Peyer's patch (tissue), 4 donors: ENCODE measurements around the gene HAPLN2. TPM values are rescaled to one million over a fixed set of nuclear protein-coding genes. Genes with fewer than 3 reads are reported as not detected.
A peak's percentile ranks its signal among the peaks of the same experiment; 100 is the strongest.

ENCODE experiments used
- DNase-seq, 3 donors: peaks; one replicate each; pipeline ENCODE4 v3.0.0-alpha.2; 2017 to 2019
- H3K27ac ChIP-seq, 4 donors: fragments of 200-600 bp; sonication (generic); one replicate each; pipeline ENCODE4 v1.5.1; 2016 to 2019
- H3K27me3 ChIP-seq, 2 donors: fragments of 200-600 bp; sonication (generic); one replicate each; pipeline ENCODE4 v1.5.1; 2019
- H3K36me3 ChIP-seq, 3 donors: fragments of 200-600 bp; sonication (generic); one replicate each; pipeline ENCODE4 v1.5.1; 2016 to 2019
- H3K4me1 ChIP-seq, 4 donors: fragments of 200-600 bp; sonication (generic); one replicate each; pipeline ENCODE4 v1.5.1; 2016 to 2019
- H3K4me3 ChIP-seq, 4 donors: fragments of 200-600 bp; sonication (generic); 1 replicate in 3 of 4; 2 replicates in 1 of 4; pipeline ENCODE4 v1.5.1; 2016 to 2019; ENCODE audit warnings: mild to moderate bottlenecking in 1 of 4
- H3K9me3 ChIP-seq, 4 donors: fragments of 200-600 bp; sonication (generic); one replicate each; pipeline ENCODE4 v1.5.1; 2016 to 2019; ENCODE audit warnings: mild to moderate bottlenecking in 1 of 4
- POLR2A ChIP-seq, 2 donors: fragments of 450-650 bp; IDR thresholded peaks; one replicate each; pipeline ENCODE4 v1.5.1; 2017; ENCODE audit warnings: antibody characterized with exemption in 2 of 2, mild to moderate bottlenecking in 2 of 2, moderate library complexity in 2 of 2
- total RNA-seq, 4 donors: library from RNA; depleted of rRNA; stranded (reverse); fragments of >200 nt; gene quantifications; one replicate each; pipeline ENCODE4 v1.1.0, GENCODE V29; 2016
- TF ChIP-seq, protein P1 (sequence below), 6 experiments: fragments of 450-650 bp in 4 of 6; fragments of 200-600 bp in 2 of 6; sonication (generic) in 1 of 6; IDR thresholded peaks; one replicate each; pipeline ENCODE4 v1.5.1; 2017 to 2019; ENCODE audit warnings: antibody characterized with exemption in 6 of 6, mild to moderate bottlenecking in 3 of 6, moderate library complexity in 1 of 6

The HAPLN2 gene
- total RNA-seq: 1 to 10 TPM in 3 of 4 donors, not detected in 1; 1.9 to 2.2 (median 2.1) TPM

GRCh38 chr1:156618853-156619581 lies at the start of gene HAPLN2:
TSS of gene HAPLN2 (plus strand) at chr1:156619415. CDS start at chr1:156623491, 4,076 bp downstream.
- Histone ChIP-seq H3K36me3 (no peaks in the 10 kb centered on the region), H3K27ac (no peak within 1 kb of the TSS), H3K4me3 (no peak within 1 kb of the TSS), H3K4me1 (peaks cover 2 to 17% (median 4%) of the 10 kb centered on the region in 4 donors), H3K27me3 (peaks cover 0 to 7% of the 10 kb centered on the region in 2 donors), H3K9me3 (no peaks in the 10 kb centered on the region)
- TF ChIP-seq, protein P1, sequence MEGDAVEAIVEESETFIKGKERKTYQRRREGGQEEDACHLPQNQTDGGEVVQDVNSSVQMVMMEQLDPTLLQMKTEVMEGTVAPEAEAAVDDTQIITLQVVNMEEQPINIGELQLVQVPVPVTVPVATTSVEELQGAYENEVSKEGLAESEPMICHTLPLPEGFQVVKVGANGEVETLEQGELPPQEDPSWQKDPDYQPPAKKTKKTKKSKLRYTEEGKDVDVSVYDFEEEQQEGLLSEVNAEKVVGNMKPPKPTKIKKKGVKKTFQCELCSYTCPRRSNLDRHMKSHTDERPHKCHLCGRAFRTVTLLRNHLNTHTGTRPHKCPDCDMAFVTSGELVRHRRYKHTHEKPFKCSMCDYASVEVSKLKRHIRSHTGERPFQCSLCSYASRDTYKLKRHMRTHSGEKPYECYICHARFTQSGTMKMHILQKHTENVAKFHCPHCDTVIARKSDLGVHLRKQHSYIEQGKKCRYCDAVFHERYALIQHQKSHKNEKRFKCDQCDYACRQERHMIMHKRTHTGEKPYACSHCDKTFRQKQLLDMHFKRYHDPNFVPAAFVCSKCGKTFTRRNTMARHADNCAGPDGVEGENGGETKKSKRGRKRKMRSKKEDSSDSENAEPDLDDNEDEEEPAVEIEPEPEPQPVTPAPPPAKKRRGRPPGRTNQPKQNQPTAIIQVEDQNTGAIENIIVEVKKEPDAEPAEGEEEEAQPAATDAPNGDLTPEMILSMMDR (IDR thresholded peaks at IDR 0.05): peak in 3 of 6 experiments; percentile 13 to 33 (median 21)
- no peak for TF ChIP-seq POLR2A (IDR thresholded peaks at IDR 0.05)
- no peak for DNase-seq

GRCh38 chr1:156571261-156571852 lies 47.9 kb upstream of the HAPLN2 start:
- TF ChIP-seq, protein P1 (IDR thresholded peaks at IDR 0.05): no peak
- no peak for TF ChIP-seq POLR2A (IDR thresholded peaks at IDR 0.05)
- Histone ChIP-seq H3K4me1 (peaks cover 0 to 21% (median 7%) of the 10 kb centered on the region in 4 donors), H3K27ac (peak overlapping the region in 3 of 4 donors; percentile 51 to 87 (median 83)), H3K9me3 (no peaks in the 10 kb centered on the region), H3K27me3 (no peaks in the 10 kb centered on the region), H3K4me3 (peak overlapping the region in 2 of 4 donors; percentile 17 to 54), H3K36me3 (no peaks in the 10 kb centered on the region)
- no peak for DNase-seq

DNA sequence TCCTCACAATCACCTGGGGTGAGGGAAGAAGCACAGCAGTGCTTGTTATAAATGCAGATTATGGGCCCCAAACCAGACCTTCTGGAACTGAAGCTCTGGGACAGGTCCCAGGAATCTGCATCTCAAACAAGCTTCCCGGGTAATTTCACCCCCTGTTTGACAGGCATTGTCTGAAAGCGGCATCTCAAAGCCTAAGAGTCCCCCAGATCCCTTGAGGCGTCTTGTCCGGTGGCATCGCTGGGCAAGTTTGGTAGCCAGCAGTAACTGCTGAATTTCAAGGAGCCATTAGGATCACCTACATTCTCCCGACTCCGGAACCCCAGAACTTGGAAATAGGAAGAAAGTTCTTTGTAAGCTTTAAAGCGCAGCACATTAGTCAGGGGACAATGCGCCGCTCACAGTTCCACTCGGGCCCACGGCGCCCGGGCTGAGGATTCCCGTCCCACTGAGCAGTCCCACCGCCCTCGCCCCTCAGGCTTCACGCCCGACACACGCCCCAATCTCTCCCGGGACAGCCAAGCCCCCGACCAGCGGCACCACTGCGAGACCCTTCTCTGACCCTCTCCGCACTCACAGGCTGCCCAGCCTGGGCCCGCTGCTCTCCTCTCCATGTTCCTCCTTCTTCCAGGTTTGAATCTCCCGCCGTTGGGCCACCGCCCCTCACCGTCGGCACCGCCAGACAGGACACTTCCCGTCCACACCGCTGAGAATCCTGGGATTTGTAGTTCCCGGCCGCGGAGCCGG lies 47.1 kb upstream of the HAPLN2 start, which contains the start of gene IQGAP3:
Gene IQGAP3, minus strand, starts transcription at position 647 of the 744 bp plus-strand sequence. Its CDS starts 36 bp downstream, at position 611.
- TF ChIP-seq POLR2A (IDR thresholded peaks at IDR 0.05): no peak
- TF ChIP-seq, protein P1 (IDR thresholded peaks at IDR 0.05): no peak
- H3K36me3 ChIP-seq: no peaks in the 10 kb centered on the region
- H3K27ac ChIP-seq: peak within 1 kb of the TSS in 3 of 4 donors; percentile 51 to 87 (median 83)
- H3K4me3 ChIP-seq: peak within 1 kb of the TSS; percentile 24 to 54 (median 45)
- H3K27me3 ChIP-seq: no peaks in the 10 kb centered on the region
- peak; percentile 71 to 93 (median 89) for DNase-seq
- H3K9me3 ChIP-seq: no peaks in the 10 kb centered on the region
- peaks cover 0 to 21% (median 7%) of the 10 kb centered on the region in 4 donors for H3K4me1 ChIP-seq

DNA sequence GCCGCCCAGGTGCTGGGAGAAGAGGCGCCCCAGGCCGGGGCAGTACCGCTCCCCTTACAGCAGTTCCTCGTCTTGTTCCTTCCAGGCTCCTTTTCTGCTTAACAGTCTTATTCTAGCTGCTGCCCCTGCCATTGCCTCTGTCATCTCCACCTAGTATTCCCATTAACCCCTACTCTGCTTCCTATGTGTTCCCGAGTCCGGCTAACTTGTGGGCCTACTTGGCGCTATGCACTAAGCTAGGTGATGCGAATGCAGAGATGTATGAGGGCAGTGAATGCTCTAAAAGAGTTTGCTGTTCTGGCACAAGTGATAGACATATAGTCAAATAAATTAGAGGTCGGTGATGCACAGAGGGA lies 46.6 kb upstream of the HAPLN2 start:
- Histone ChIP-seq H3K36me3 (no peaks in the 10 kb centered on the region), H3K27me3 (no peaks in the 10 kb centered on the region), H3K4me3 (peak overlapping the region in 3 of 4 donors; percentile 40 to 54 (median 50)), H3K4me1 (peaks cover 0 to 21% (median 7%) of the 10 kb centered on the region in 4 donors), H3K9me3 (no peaks in the 10 kb centered on the region), H3K27ac (no peak overlapping the region)
- TF ChIP-seq, protein P1 (IDR thresholded peaks at IDR 0.05): no peak
- no peak for TF ChIP-seq POLR2A (IDR thresholded peaks at IDR 0.05)
- DNase-seq: no peak

GRCh38 chr1:156574039-156574633 lies 45.1 kb upstream of the HAPLN2 start:
- H3K9me3 ChIP-seq: no peaks in the 10 kb centered on the region
- no peak overlapping the region for H3K27ac ChIP-seq
- no peak for DNase-seq
- H3K27me3 ChIP-seq: no peaks in the 10 kb centered on the region
- no peaks in the 10 kb centered on the region for H3K36me3 ChIP-seq
- H3K4me3 ChIP-seq: no peak overlapping the region
- TF ChIP-seq, protein P1 (IDR thresholded peaks at IDR 0.05): no peak
- TF ChIP-seq POLR2A (IDR thresholded peaks at IDR 0.05): no peak
- H3K4me1 ChIP-seq: peaks cover 0 to 21% (median 7%) of the 10 kb centered on the region in 4 donors
